GM12878 (cell line): ENCODE results near the gene TAX1BP3. TPM values are rescaled to one million over a fixed set of nuclear protein-coding genes. Genes with fewer than 3 reads are reported as not detected.

Source experiments
- ATAC-seq: fragments of 200-7000 bp; cut with Tn5 transposase; 3 replicates; pipeline ENCODE4 v1.9.1; 2020; ENCODE audit warnings: mild to moderate bottlenecking, moderate library complexity
- BruUV-seq: library from RNA; stranded (reverse); fragments of 400-500 nt; replicated peaks from 2 replicates; lab custom pipeline; 2021; lab: Mats Ljungman, UMichigan
- CTCF ChIA-PET: fragments of 300-600 bp; sonication (Branson Sonifier 250); formaldehyde crosslinking; extraction: SDS; loops from one replicate; lab custom pipeline; 2021; ENCODE audit warnings: inconsistent platforms; lab: Yijun Ruan, JAX
- POLR2A ChIA-PET: fragments of 350-600 bp; formaldehyde crosslinking; extraction: SDS; loops from one replicate; lab custom pipeline; 2021; ENCODE audit warnings: inconsistent platforms; lab: Charles Lee
- RAD21 ChIA-PET: fragments of 300-600 bp; sonication (Branson Sonifier 250); formaldehyde crosslinking; loops from one replicate; lab custom pipeline; 2023; ENCODE audit warnings: antibody characterized with exemption; ENCODE audit not compliant: unreplicated experiment; lab: Charles Lee
- SMC1A ChIA-PET: fragments of 300-600 bp; sonication (Branson Sonifier 250); formaldehyde crosslinking; loops from one replicate; lab custom pipeline; 2023; ENCODE audit not compliant: unreplicated experiment, uncharacterized antibody; lab: Charles Lee
- DNase-seq: peaks from one replicate; pipeline ENCODE4 v3.0.0-alpha.2; 2011; ENCODE audit warnings: low read depth, low spot score
- FAIRE-seq: peaks from 3 replicates; lab custom pipeline; 2011; peaks lifted over from hg19 to GRCh38; lab: Jason Lieb, UNC
- H2AFZ ChIP-seq: 2 replicates; pipeline ENCODE4 v1.6.0; 2011; ENCODE audit warnings: low read depth, low read length, control low read depth; ENCODE audit not compliant: control insufficient read depth
- H3K27ac ChIP-seq: 2 replicates; pipeline ENCODE4 v1.5.1; 2011; ENCODE audit warnings: control low read depth; ENCODE audit not compliant: control insufficient read depth, insufficient read depth
- H3K27me3 ChIP-seq, 2 experiments: replicated peaks in 1 of 2; 2 replicates each; pipeline versions ENCODE4 v1.6.0 to v1.6.1; 2011; ENCODE audit warnings: low read length in 1 of 2; ENCODE audit not compliant: control insufficient read depth in 2 of 2, insufficient read depth in 2 of 2
- H3K36me3 ChIP-seq, 2 experiments: 2 replicates each; pipeline ENCODE4 v1.5.1; 2011; ENCODE audit warnings: low read length in 1 of 2; ENCODE audit not compliant: control insufficient read depth in 2 of 2, insufficient read depth in 2 of 2
- H3K4me1 ChIP-seq: 2 replicates; pipeline ENCODE4 v1.6.1; 2011; ENCODE audit warnings: mild to moderate bottlenecking, low read length, moderate library complexity, mixed read lengths; ENCODE audit not compliant: control insufficient read depth, insufficient read depth
- H3K4me2 ChIP-seq: 2 replicates; pipeline ENCODE4 v1.6.0; 2011; ENCODE audit warnings: control low read depth; ENCODE audit not compliant: control insufficient read depth, insufficient read depth
- H3K4me3 ChIP-seq: fragments of 200-600 bp; sonication (generic); 2 replicates; pipeline ENCODE4 v1.5.1; 2016
- H3K79me2 ChIP-seq: 2 replicates; pipeline ENCODE4 v1.6.0; 2011; ENCODE audit warnings: low read length; ENCODE audit not compliant: control insufficient read depth, insufficient read depth
- H3K9ac ChIP-seq: 2 replicates; pipeline ENCODE4 v1.8.0; 2011; ENCODE audit warnings: low read length, control low read depth, mixed read lengths; ENCODE audit not compliant: control insufficient read depth, insufficient read depth
- H3K9me3 ChIP-seq: replicated peaks from 3 replicates; pipeline ENCODE4 v1.5.1; 2011; ENCODE audit warnings: mild to moderate bottlenecking, low read length; ENCODE audit not compliant: control insufficient read depth, insufficient read depth
- H4K20me1 ChIP-seq: 2 replicates; pipeline ENCODE4 v1.6.0; 2011; ENCODE audit not compliant: control insufficient read depth, insufficient read depth
- ATF3 ChIP-seq: IDR thresholded peaks from 2 replicates; pipeline ENCODE4 v1.6.1; 2011; ENCODE audit warnings: low read depth, mild to moderate bottlenecking, low read length, moderate library complexity, borderline replicate concordance; ENCODE audit errors: extremely low read depth
- CEBPB ChIP-seq, 2 experiments: fragments of 150-350 bp in 1 of 2; IDR thresholded peaks; 2 replicates each; pipeline ENCODE4 v1.6.1; 2012 to 2014; ENCODE audit warnings: low read depth in 2 of 2, low read length in 2 of 2, borderline replicate concordance in 1 of 2, inconsistent platforms in 1 of 2
- CTCF ChIP-seq, 3 experiments: IDR thresholded peaks in 2 of 3; conservative IDR thresholded peaks in 1 of 3; 2 replicates each; pipeline ENCODE4 v1.5.1; 2011; ENCODE audit warnings: low read depth in 3 of 3, low read length in 3 of 3, mild to moderate bottlenecking in 3 of 3, control low read depth in 2 of 3, moderate library complexity in 2 of 3, inconsistent platforms in 1 of 3, mixed read lengths in 1 of 3; ENCODE audit not compliant: control insufficient read depth in 2 of 3, insufficient read depth in 1 of 3; ENCODE audit errors: extremely low read depth in 1 of 3
- DPF2 ChIP-seq: fragments of 450-650 bp; IDR thresholded peaks from 2 replicates; pipeline ENCODE4 v1.6.1; 2017; ENCODE audit warnings: mild to moderate bottlenecking
- ESRRA ChIP-seq: IDR thresholded peaks from 2 replicates; pipeline ENCODE4 v1.6.1; 2012; ENCODE audit warnings: mild to moderate bottlenecking, low read length, improper control_type of control experiment
- LARP7 ChIP-seq: fragments of 450-650 bp; IDR thresholded peaks from 2 replicates; pipeline ENCODE4 v1.6.1; 2017; ENCODE audit warnings: mild to moderate bottlenecking
- MLLT1 ChIP-seq: fragments of 450-650 bp; IDR thresholded peaks from 2 replicates; pipeline ENCODE4 v1.6.1; 2016; ENCODE audit warnings: mild to moderate bottlenecking
- SRF ChIP-seq, 2 experiments: IDR thresholded peaks; 2 replicates each; pipeline ENCODE4 v1.6.1; 2011; ENCODE audit warnings: low read depth in 2 of 2, low read length in 2 of 2, mild to moderate bottlenecking in 1 of 2, moderate library complexity in 1 of 2
- TARDBP ChIP-seq: IDR thresholded peaks from 2 replicates; pipeline ENCODE4 v1.6.1; 2016; ENCODE audit warnings: borderline replicate concordance
- TCF7 ChIP-seq: IDR thresholded peaks from 2 replicates; pipeline ENCODE4 v1.6.1; 2014; ENCODE audit warnings: antibody characterized with exemption, borderline replicate concordance
- ZNF207 ChIP-seq: fragments of 450-650 bp; IDR thresholded peaks from 2 replicates; pipeline ENCODE4 v1.6.1; 2014; ENCODE audit warnings: antibody characterized with exemption, mild to moderate bottlenecking, borderline replicate concordance
- ZNF24 ChIP-seq: fragments of 450-650 bp; IDR thresholded peaks from 2 replicates; pipeline ENCODE4 v1.6.1; 2017; ENCODE audit warnings: antibody characterized with exemption, mild to moderate bottlenecking
- ZNF592 ChIP-seq: fragments of 450-650 bp; IDR thresholded peaks from 2 replicates; pipeline ENCODE4 v1.6.1; 2017; ENCODE audit warnings: mild to moderate bottlenecking, moderate library complexity
- WGBS: methylation state at CpG from one replicate; pipeline ENCODE4 v1.1.6; 2016; ENCODE audit warnings: low lambda C conversion rate; ENCODE audit not compliant: insufficient replicate concordance, insufficient coverage; ENCODE audit errors: missing lambda C conversion rate; 5-methylcytosine and 5-hydroxymethylcytosine counted together
- in situ Hi-C: fragments of 300-500 bp; cut with MboI; formaldehyde crosslinking; loops from 9 replicates; pipeline ENCODE4 v1.14.3; 2018; ENCODE audit warnings: mixed read lengths
- intact Hi-C: fragments of 100-400 bp; cut with micrococcal nuclease; formaldehyde crosslinking; loops from one replicate; pipeline ENCODE4 v1.14.2; 2022; ENCODE audit not compliant: unreplicated experiment
- polyA plus RNA-seq, 11 experiments: library from polyadenylated mRNA; depleted of rRNA in 4 of 11; unstranded in 6 of 11; stranded (reverse) in 5 of 11; fragments of >200 nt; fragmentation: Nextera tagmentation in 4 of 11; fragmentation: Illumina TruSeq in 1 of 11; extraction: Ambion mirVana in 4 of 11; extraction: Trizol in 1 of 11; gene quantifications; 1 replicate in 1 of 11; 2 replicates in 10 of 11; pipeline versions ENCODE4 v1.2.1 to v1.2.3, GENCODE V29; 2011 to 2016; ENCODE audit warnings: inconsistent platforms in 2 of 11, missing spikeins in 2 of 11, low read depth in 1 of 11
- total RNA-seq, 4 experiments: library from RNA; depleted of rRNA in 3 of 4; stranded (reverse); fragments of >200 nt in 3 of 4; fragmentation: Illumina TruSeq in 1 of 4; extraction: Trizol in 1 of 4; gene quantifications; 2 replicates each; pipeline versions ENCODE4 v1.2.1 to v1.2.3, GENCODE V29; 2013 to 2021

The TAX1BP3 gene
- total and polyA plus RNA-seq, 10 of the 15 experiments (the other 5 are each of a cell fraction or from before 2014, with no cell fraction given): 1.00 to 40.4 (median 15.4) TPM

GRCh38 chr17:3697103-3697476 is 28.7 kb upstream of the TAX1BP3 start:
- peaks cover 32% of the 10 kb centered on the region for H3K4me1 ChIP-seq
- no peaks in the 10 kb centered on the region for H3K36me3 ChIP-seq
- no peak overlapping the region for H3K4me3 ChIP-seq
- no peak overlapping the region; the same call in 1 of the 2 replicates for H3K4me2 ChIP-seq
- 61% methylated on average over 11 of the region's 12 CpGs for WGBS
- peaks cover 14% of the 10 kb centered on the region; the same call in 2 of the 3 replicates for H3K9me3 ChIP-seq
- in situ Hi-C loops (no loop called here), intact Hi-C loops (no loop called here)
- ChIA-PET RAD21 (interaction anchor here (1.3 to 2.5 kb wide), 4 partner anchors 14 to 35 kb away, joined by 3 to 23 read pairs (median 9); no protein-coding TSS in a partner anchor), POLR2A (interaction anchor here (1.0 to 2.3 kb wide), 4 partner anchors 10 to 30 kb away, joined by 3 to 8 read pairs (median 4); no protein-coding TSS in a partner anchor), CTCF (interaction anchor here (0.6 to 1.3 kb wide), 4 partner anchors 26 to 130 kb away, joined by 3 to 4 read pairs (median 4); no protein-coding TSS in a partner anchor), SMC1A (interaction anchor here (1.7 to 3.4 kb wide), 2 partner anchors 13 to 30 kb away, joined by 4 to 17 read pairs; no protein-coding TSS in a partner anchor)
- no peak for FAIRE-seq
- TF ChIP-seq MLLT1 (no peak), ATF3 (no peak), TCF7 (no peak), TARDBP (no peak), SRF (IDR thresholded peaks at IDR 0.05; ENCODE audit: low read depth in 2 of 2, low read length in 2 of 2) (no peak), CEBPB (IDR thresholded peaks at IDR 0.05; ENCODE audit: borderline replicate concordance in 1 of 2, low read depth in 2 of 2, low read length in 2 of 2) (no peak), ESRRA (no peak), DPF2 (no peak), ZNF24 (no peak), CTCF (IDR thresholded peaks at IDR 0.05 in 2 of 3, conservative IDR thresholded peaks at IDR 0.05 in 1 of 3; ENCODE audit: control insufficient read depth in 2 of 3, extremely low read depth in 1 of 3, insufficient read depth in 1 of 3, low read depth in 3 of 3, low read length in 3 of 3) (no peak), ZNF207 (no peak), LARP7 (no peak), ZNF592 (no peak)
- no peak overlapping the region for H3K9ac ChIP-seq
- no peak overlapping the region for H2AFZ ChIP-seq
- no peaks in the 10 kb centered on the region for H4K20me1 ChIP-seq
- H3K79me2 ChIP-seq: peaks cover 13% of the 10 kb centered on the region
- no peak overlapping the region for H3K27ac ChIP-seq
- no peak for ATAC-seq
- no peaks in the 10 kb centered on the region for H3K27me3 ChIP-seq
- BruUV-seq: no TSS peak
- no peak for DNase-seq
